K562 treated with DMSO at 1 percent for 48 hours (cell line): Measurements from ENCODE around the gene ATP6V0C. TPM values are rescaled to one million over a fixed set of nuclear protein-coding genes. Genes with fewer than 3 reads are reported as not detected.

Experiments used
- total RNA-seq: library from RNA; unstranded; fragments of 300-600 nt; gene quantifications from 2 replicates; pipeline ENCODE4 v1.2.3, GENCODE V29; 2022; ENCODE audit warnings: low replicate concordance; ENCODE audit errors: extremely low read depth

Gene ATP6V0C
- not detected in 2 replicates for total RNA-seq

GRCh38 chr16:2513405-2514332 lies at the start of gene ATP6V0C:
Gene ATP6V0C (plus strand): TSS chr16:2513952. CDS start chr16:2514104, 152 bp downstream.

DNA sequence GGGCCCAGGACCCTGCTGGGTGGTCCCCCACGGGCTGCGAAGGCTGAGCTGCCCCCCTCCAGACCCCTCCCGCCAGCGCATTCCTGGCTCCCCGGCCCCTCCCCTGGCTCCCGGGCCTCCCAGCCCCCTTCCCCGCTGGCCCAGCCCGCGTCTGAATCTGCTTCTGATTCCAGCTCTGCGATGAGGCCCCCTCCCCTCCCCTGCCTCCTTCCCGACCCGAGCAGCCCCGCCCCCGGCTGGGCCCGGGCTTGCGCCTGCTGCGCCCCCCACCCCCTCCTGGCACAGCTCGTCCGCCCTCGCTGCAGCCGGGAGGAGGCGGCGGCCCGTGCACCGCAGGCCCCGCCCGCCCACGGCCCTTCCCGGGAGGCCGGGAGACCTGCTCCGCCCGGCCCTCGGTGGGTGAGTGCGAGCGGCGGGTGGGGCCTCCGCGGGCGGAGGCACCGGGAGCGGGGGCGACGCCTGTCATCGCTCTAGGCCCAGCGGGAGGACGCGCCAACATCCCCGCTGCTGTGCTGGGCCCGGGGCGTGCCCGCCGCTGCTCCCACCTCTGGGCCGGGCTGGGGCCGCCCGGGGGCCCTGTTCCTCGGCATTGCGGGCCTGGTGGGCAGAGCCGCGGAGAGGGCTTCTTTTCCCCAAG lies 42.6 kb upstream of the ATP6V0C start, which contains the start of gene NTN3:
NTN3 (plus strand) TSS at position 282 of the 637 bp plus-strand sequence. CDS start 405 bp downstream, outside the sequence.

GRCh38 chr16:2474877-2475412 lies 38.8 kb upstream of the ATP6V0C start, which contains the start of gene TBC1D24:
Gene TBC1D24 (plus strand): TSS chr16:2475127. CDS start chr16:2496149, 21,022 bp downstream.

GRCh38 chr16:2520097-2520783 lies 6.5 kb downstream of the ATP6V0C start, which contains the start of gene AMDHD2:
Gene AMDHD2 (plus strand): TSS chr16:2520371. CDS start chr16:2520459, 88 bp downstream.

GRCh38 chr16:2531371-2531695 lies 17.6 kb downstream of the ATP6V0C start, which contains the start of gene CEMP1:
Gene CEMP1 (minus strand): TSS chr16:2531408. CDS start chr16:2531073, 335 bp downstream.

GRCh38 chr16:2537451-2538379 lies 24.0 kb downstream of the ATP6V0C start, which contains the start of gene PDPK1:
Gene PDPK1 (plus strand): TSS chr16:2538021. CDS start chr16:2538113, 92 bp downstream.

Other genes starting within 250 kb of the ATP6V0C start
- not detected in 2 replicates for gene RNPS1, start 245.8 kb upstream of the ATP6V0C start, total RNA-seq
- not detected in 2 replicates for gene ABCA3, start 173.2 kb upstream of the ATP6V0C start, total RNA-seq
- gene CCNF, start 84.5 kb upstream of the ATP6V0C start, total RNA-seq, result not detected in 2 replicates
- not detected in 2 replicates for gene TEDC2, start 53.8 kb upstream of the ATP6V0C start, total RNA-seq
- gene NTN3, start 42.7 kb upstream of the ATP6V0C start, total RNA-seq, result not detected in 2 replicates
- gene TBC1D24, start 38.8 kb upstream of the ATP6V0C start, total RNA-seq, result not detected in 2 replicates
- not detected in 2 replicates for gene AMDHD2, start 6.4 kb downstream of the ATP6V0C start, total RNA-seq
- gene CEMP1, start 17.5 kb downstream of the ATP6V0C start, total RNA-seq, result not detected in 2 replicates
- not detected in 2 replicates for gene PDPK1, start 24.1 kb downstream of the ATP6V0C start, total RNA-seq
- gene KCTD5, start 168.6 kb downstream of the ATP6V0C start, total RNA-seq, result not detected in 2 replicates
- gene PRSS27, start 206.3 kb downstream of the ATP6V0C start, total RNA-seq, result not detected in 2 replicates
- gene SRRM2, start 238.7 kb downstream of the ATP6V0C start, total RNA-seq, result 132 TPM in 1 of 2 replicates, not detected in the other